Measurements from ENCODE around the gene MEFV. TPM values are rescaled to one million over a fixed set of nuclear protein-coding genes. Genes with fewer than 3 reads are reported as not detected.

The MEFV gene
- total RNA-seq, 1 donor from 2014 or later: 0.10 TPM

DNA sequence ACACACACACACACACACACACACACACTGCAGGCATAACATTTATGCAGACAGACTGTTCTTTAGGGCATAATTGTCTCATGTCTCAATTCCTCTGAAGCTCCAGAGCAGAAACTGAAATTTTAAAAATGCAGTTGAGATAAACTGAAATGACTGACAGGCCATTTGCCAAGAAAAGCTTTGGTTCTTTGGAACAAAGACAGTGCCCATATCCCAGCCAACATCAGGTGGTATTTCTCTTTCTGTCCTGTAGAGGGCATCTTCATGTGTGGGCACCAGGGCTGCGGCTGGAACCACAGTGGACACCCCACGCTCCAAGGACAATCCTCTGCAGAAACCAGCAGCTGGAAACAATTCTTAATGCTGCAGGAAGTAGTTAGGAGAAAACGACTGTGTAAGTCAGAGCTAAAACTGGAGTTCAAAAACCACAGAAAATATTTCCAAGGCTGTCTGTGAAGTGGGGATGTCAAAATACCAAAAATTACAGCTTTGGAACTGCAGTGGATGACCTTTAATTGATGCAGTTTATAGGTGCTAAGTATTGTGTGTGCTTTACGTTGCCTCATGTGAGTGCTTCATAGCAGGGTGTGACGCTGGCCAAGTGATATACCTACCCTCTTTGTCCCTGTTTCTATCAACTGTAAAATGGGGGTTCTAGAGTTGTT, 10.6 kb upstream of the MEFV start:
- DNase-seq (ENCODE audit: low read depth): no peak

DNA sequence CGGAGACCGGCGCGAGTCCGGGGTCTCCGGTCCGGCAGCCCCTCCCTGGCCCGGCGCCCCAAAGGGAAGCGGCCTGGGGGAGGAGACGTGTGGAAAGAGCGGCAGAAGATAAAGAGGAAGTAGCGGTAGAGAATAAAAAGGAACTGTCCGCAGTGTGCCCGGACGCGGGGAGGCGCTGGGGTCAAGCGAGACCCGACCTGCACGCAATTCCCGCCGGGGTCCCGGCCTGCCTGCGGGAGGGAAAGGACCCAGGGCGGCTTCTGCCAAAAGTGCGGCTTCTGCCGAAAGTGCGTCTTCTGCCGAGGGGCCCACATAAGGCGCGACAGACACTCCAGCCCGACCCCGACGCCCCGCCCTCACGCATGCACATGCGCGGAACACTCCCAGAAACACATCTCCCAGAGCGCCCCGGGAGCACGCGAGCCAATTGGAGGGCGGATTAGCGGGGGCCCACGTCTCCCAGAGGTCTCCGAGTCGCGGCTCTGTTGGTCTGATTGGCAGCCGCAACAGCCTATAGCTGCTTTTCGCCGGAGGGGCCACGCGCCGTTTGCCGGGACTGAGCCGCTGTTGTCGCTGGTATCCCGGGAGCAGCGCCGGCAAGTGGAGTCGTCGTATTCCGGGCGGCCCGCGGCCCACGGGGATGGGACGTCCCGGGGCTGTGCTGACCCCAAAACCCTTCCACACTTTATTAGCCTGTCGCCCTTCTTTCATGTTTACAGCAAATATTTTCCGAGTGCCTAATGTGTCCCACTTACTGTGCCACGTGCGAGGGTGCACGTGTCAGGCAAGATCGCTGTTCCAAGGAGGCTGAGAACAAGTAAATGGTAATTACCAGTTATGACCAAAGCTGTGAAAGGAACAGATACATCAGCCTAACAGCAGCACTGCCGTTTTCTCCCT, 8.0 kb upstream of the MEFV start:
- DNase-seq (ENCODE audit: low read depth): peak; percentile 87

DNA sequence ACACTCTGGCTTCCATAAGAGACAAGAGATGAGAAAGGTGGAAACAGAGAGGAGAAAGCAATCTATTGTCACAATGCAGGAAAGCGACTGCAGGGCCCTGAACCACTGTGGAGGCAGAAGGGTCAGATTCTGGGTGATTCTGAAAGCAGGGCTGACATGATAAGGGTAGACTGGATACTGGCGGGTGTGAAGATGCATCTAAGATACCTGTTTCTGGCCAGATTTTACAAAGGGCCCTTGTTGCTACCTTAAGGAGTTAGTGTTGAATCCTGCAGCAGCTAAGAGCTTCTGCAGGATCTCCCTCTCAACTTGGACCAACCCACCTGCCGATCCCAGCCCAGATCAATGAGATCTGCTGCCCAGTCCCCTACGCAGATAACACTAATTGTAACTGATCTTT, 6.1 kb upstream of the MEFV start:
- no peak for DNase-seq (ENCODE audit: low read depth)

DNA sequence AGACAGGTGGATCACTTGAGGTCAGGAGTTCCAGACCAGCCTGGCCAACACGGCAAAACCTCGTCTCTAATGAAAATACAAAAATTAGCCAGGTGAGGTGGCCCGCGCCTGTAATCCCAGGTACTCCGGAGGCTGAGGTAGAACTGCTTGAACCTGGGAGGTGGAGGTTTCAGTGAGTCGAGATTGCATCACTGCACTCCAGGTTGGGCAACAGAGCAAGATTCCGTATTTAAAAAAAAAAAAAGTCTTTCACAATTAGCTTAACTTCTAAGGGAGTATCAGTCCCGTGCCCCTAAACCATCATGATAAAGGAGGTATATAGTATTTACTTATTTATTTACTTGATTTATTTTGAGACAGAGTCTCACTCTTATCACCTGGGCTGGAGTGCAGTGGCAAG, 3.4 kb upstream of the MEFV start:
- DNase-seq (ENCODE audit: low read depth): no peak

DNA sequence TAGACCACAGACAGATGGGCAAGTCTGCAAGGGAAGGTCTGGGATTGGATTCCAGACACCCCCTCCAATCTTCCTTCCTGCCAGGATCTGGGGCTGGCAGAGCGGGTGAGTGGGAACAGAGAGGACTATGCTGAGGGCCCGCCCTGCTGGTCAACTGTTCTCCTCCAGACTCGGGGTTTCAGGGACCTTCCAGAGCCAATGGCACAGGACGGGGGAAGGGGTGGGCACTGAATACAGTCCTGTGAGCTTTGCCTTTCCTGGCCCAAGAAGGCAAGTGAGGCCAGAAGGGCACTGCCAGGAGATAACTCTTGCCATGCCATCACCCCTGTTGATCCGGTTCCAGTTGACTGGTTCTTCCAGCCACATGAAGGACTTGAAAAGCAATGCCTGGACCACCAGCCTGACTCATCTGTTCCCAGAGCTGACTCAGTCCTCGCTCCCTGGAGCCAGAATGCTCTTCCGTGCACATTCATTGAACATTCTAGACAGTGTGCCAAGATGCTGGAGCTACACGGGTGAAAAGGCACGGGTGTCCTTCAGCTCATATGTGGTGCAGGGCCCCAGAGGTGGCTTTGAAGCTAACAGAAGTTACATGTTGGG, 533 bp upstream of the MEFV start:
- peak; percentile 92 for DNase-seq (ENCODE audit: low read depth)

DNA sequence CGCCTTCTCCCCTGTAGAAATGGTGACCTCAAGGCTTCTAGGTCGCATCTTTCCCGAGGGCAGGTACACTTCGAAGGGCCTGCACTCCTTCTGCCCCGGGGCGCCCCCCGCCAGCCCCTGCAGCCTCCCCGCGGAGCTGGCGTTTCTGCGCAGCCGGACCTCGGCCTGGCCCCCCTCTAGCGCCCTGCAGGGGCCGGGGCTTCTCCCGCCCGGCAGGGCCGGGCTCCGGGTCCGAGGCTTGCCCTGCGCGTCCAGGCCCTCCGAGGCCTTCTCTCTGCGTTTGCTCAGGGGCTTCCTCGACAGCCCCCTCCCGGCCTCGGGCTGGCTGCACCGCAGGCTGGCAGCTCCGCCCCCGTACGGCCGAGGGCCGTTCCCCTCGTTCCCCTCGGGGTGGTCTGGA, 2.1 kb downstream of the MEFV start:
- DNase-seq (ENCODE audit: low read depth): no peak

DNA sequence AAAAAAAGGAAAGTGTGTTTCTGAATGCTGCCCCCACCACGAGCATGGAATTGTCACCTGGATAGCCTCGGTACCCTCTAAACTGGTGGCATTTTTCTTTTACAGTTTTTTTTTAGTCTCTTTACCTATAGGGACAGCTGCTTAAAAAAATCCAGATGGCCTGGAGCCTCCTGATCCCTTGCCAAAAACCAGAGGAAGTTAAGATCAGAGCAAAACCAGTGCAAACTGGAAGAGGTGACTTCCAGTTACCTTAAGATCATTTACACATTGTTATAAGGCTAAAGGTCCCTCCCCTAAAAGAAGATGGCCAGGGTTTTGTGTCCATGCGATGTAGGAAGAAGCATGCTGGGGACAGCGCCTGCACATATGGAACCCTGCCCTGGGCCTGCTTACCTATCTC, 3.5 kb downstream of the MEFV start:
- no peak for DNase-seq (ENCODE audit: low read depth)

DNA sequence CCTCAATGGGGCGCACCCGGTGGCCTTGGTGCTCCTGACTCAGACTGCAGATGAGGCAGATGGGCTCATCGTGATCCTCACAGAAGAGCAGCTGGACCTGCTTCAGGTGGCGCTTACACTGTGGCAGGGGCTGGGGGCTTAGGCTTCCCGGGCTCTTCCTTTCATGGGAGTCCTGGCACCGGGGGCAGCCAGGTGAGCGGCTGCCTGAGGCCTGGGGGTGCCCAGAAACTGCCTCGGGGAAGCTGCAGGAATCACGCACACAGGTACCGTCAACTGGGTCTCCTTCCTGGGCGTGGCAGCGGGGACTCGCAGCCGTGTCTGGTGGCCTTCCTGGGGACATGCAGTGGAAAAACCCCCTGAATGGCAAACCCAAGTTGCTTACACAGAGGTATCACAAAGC, 7.0 kb downstream of the MEFV start:
- DNase-seq (ENCODE audit: low read depth): no peak

DNA sequence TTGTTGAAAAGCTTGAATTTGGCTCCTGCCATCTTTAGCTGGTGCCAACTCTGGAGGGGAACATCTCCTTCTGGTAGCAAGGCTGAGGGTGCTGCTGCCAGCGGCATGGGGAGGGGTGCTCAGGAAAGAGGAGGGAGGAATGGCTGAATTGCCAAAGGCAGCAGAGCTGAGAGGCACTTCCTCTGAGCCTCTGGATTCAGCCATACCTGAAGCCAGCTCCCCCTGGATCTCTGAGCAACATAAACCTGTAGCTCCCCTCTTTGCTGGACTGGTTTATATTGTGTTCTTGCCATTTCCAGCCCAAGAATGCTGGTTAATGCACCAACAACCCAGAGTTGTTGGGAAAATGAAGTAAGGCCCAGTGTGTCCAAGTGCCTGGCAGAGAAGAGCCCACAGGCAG, 7.4 kb downstream of the MEFV start:
- DNase-seq (ENCODE audit: low read depth): no peak

DNA sequence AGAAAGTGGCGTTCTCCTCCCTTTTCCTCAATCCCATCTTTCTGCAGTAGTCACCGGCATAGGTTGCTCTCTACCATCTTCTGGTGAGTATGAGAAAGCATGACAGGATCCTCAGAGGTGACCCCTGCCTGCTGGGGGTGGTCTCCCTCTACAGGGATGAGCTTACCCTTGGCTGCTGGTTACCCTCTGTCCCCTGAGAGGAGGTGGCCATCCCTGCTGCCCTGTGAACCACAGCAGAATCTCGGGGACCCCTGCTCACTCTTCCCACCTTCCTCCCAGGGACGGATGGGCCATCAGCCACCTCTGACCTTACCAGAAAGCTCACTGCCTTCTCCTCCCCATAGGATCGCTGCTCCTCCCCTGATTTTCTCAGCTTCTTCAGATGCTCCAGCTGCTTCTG, 7.8 kb downstream of the MEFV start:
- DNase-seq (ENCODE audit: low read depth): no peak

DNA sequence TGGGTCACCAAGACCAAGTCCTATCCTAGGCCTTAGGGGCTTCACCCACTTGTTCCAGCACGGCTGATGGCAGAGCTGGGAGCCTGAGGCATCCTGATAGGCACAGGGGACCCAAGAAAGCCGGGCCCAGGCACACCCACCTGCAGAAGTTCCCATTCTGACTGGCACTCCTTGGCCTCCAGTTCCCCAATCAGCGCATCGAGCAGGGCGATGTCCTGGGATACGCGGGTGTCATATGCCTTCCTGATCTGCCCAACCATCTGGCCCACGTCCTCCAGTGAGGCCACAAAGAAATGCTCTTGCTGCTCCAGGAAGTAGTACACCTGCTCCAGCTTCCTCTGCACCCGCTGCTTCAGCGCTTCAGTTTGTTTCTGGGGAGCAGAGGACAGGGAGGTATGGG, 9.6 kb downstream of the MEFV start:
- no peak for DNase-seq (ENCODE audit: low read depth)

DNA sequence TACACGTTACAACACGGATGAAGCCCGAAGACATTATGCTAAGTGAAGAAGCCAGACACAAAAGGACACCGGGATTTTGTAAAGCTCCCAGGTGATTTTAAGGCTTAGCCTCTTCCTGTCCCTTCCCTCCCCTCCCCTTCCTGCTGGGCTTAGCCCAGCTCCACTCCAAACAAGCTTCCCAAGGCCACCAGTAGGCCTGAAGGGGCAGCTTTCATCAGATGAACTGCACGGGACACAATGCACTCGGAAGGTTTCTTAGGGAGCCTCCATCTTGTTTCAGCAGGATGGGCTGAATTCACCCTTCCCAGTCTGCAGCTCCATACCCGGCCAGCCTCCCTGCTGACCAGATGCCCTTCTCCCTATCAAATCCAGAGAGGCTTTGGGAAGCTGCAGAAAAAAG, 10.4 kb downstream of the MEFV start:
- no peak for DNase-seq (ENCODE audit: low read depth)

DNA sequence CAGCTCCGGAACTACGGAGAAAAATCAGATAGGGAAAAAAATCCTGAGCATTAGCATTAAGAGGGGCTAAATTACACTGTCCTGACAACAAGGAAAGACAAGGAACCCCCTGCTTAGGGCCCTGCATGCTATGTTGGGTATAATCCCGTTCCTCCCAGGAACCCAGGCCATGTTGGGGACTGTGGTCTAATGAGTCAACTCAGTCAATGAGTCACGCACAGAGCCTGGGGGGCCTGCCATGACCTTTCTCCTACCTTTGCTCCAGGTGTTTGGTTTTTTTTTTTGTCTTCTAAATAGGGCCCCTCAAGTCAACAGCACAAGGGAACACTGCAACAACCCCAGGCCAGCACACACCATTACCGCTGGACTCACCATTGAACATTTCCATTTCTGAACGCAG, 12.6 kb downstream of the MEFV start:
- DNase-seq (ENCODE audit: low read depth): no peak

DNA sequence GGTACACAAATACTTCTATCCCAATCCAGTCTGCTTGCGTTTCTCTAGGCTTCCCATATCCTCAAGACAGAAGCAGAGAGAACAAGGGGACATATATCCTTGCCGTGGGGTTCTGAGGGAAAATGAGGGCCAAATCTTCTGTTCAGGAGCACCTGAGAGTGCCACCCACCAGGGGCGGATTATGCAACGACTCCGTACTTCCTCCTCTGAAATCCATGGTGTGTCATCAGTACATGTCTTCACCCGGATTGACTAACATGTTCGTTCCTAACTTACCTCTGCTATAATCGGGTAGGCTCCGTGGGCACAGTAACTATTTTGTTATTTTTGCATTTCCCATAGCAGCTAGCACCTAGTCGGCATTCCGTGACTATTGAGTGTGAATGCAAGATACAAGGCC, 13.7 kb downstream of the MEFV start:
- DNase-seq (ENCODE audit: low read depth): no peak

DNA sequence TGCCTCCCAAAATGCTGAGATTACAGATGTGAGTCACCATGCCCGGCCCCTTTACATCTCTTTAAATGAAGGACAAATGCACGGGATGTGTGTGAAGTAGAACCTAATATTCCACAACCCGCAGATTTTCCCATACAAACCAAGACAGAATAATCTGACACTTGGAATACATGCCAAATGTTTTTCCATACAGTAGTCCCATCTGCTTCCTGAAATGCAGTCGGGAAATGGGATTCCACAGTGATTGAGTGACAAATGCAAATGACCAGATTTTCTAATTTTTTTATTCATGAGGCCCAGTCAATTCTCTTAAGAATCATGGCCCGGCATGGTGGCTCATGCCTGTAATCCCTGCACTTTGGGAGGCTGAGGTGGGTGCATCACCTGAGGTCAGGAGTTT, 14.7 kb downstream of the MEFV start:
- no peak for DNase-seq (ENCODE audit: low read depth)

DNA sequence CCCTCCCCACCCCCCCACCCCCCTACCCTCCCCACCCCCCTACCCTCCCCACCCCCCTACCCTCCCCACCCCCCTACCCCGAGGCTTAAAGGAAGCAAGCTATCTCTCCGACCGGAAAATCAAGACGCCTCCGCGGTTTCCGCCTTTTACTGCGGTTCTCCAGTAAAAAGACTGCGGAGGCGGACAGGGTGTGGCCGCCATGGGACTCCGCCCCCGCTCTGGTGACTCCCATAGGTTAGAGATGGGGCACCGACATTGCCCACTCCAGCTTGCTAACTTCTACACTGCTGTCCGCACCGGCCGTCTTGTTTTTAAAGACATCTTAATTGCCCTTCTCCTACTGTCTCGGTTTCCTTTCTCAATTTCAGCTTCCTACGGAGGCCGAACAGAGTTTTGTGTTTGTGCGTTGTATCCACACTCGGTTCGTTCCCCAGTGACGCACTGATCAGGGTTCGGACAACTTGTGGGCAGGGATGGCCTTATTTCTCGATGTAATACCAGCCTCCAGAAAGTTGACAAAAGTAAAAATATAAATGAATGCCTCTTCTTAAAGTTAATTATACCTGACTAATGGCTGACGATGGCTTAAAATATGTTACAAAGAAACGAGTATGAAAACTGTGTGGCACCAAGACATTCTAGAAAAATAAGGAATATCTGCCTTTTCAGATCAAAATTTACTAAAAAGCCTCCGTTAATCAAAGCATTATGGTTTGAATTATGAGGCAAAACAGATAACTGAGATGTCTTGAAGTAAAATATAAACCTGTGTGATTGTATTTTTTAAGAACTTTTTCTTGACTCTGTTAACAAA, 20.4 kb downstream of the MEFV start:
- no peak for DNase-seq (ENCODE audit: low read depth)

DNA sequence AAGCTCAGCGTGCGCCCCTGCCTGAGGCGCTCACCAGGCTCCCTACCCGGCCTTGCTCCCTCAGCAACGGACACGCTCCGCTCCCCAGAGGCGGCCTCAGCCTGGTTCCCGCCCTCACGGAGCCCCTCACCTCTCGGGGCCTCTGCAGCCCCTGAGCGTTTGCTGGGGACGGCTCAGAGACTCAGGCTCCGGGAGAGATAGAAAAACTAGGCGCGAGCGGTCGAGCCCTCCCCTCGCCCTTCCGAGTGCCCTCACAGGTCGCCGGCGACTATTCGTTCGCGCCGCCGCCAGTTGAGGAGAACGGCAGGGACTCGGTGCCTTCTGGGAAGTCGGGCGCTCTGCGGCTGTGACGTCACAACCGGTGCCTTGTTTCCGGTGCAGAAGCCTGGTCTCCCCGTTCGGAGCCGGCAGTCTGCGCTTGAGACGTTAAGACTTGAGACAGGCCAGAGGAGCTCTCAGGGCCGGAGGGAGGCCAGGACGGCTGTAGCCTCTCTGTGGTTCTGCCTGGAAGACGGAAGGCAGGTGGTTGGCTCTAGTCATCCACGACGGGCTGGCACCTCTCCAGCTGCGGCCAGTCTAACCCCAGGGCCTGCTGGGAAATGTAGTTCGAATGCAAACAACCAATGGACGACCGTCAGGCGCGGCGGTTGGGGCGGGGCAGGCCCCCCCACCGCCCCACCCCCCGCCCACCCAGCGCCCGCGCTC, 21.4 kb downstream of the MEFV start, which contains the start of gene ZNF200:
Gene ZNF200 (minus strand): TSS at position 302 of the 705 bp plus-strand sequence. CDS start 1,403 bp downstream, outside the sequence.
- DNase-seq (ENCODE audit: low read depth): peak; percentile 88

DNA sequence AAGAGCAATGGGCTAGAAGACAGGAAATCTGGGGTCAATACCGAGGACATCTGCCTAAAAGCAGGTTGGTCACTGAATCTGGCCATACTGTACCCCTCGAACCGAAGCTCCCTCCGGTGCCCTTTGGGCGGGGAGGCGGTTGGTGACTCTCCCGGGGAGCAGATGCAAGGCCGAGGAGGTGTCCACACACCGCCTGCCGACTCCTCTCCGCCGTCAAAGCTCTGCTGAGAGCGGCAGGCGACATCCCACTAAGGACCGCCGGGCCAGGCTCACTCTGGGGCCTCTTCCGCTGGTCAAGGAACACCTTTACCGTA, 21.9 kb downstream of the MEFV start:
- no peak for DNase-seq (ENCODE audit: low read depth)

DNA sequence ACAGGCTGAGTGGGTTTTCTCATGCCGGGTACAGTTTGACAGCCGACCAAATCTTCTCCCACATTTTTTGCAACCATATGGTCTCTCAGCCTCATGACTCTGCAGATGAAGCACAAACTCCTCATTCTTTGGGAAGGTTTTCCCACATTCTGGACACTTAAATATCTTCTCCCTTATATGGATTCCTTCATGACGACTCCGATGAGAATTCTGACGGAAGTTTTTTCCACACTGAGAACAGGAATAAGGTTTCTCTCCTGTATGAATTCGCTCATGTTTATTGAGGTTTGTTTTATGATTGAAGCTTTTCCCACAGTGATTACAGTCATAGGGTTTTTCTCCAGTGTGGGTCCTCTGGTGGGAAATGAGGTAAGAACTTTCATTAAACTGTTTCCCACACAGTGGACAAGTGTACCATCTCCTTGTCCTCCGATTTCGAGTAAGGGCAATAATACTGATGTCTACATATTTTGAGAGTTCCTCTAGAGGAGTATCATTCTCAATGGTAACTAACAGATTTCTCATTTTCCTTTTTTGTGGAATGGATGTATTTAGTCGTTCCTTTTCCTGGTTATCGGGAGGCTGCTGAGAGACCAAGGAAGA, 32.4 kb downstream of the MEFV start:
- no peak for DNase-seq (ENCODE audit: low read depth)

DNA sequence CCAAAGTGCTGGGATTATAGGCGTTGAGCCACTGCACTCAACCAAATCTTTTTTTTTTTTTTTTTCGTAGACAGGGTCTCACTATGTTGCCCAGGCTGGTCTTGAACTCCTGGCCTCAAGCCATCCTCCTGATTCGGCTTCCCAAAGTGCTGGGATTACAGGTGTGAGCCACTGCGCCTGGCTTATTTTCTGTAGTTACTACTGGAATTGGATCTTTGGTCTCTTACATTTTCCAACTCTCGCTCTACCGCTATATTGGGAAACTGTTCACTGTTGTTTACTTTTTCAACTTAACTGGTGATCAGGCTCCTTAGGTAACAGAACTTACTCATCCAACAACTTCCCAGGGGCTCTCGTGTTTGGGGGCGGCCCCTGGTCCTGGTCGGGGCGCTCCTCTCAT, 35.6 kb downstream of the MEFV start:
- DNase-seq (ENCODE audit: low read depth): no peak

DNA sequence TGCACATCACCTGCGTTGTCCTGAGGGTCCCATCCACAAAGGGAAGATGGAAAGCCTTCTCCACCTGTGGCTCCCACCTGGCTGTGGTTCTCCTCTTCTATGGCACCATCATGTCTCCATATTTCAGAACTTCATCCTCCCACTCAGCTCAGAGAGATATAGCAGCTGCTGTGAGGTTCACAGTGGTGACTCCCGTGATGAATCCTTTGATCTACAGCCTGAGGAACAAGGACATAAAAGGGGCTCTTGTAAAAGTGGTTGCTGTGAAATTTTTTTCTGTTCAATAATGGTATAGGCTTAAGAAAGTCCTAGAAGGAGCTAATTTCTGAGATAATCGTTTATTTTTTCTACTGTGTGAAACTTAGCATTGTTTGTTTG, 40.2 kb downstream of the MEFV start:
- no peak for DNase-seq (ENCODE audit: low read depth)

All from renal cortical epithelial cell (primary cell).